ENCODE data around the gene SCUBE1. TPM values are rescaled to one million over a fixed set of nuclear protein-coding genes. Genes with fewer than 3 reads are reported as not detected.

SCUBE1 gene
- total and polyA plus RNA-seq, 2 experiments from 2014 or later, result 2.1 to 2.2 TPM

DNA sequence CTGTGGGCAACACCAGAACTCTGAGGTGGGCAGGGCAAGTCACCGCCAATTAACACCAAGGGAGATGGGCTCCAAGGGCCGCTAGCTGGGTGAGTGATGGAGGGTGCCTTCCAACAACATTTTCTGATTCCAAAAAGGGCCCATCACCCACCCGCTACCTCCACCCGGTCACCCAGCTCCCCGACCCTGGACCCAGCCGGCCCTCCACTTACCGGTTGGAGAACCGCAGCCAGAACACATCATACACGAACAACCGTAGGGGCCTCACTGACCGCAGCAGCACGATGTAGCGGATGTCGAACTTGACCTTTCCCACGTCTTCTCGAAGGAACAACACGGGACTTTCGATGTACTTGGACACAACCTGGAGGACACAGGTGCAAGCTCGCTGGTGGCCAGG lies 171.0 kb downstream of the SCUBE1 start:
- Histone ChIP-seq H3K79me2 (no peaks in the 10 kb centered on the region), H3K9me3 (ENCODE audit: low read depth) (no peaks in the 10 kb centered on the region), H3K4me3 (no peak overlapping the region), H4K20me1 (ENCODE audit: insufficient read depth, poor library complexity, severe bottlenecking) (no peaks in the 10 kb centered on the region), H3K4me2 (no peak overlapping the region), H3K36me3 (replicated peaks; ENCODE audit: insufficient read depth, low read depth) (no peaks in the 10 kb centered on the region), H3K27me3 (no peaks in the 10 kb centered on the region), H3K4me1 (ENCODE audit: insufficient read depth) (no peaks in the 10 kb centered on the region), H2AFZ (no peak overlapping the region), H3K27ac (no peak overlapping the region), H3K9me2 (replicated peaks; ENCODE audit: insufficient read depth) (no peaks in the 10 kb centered on the region)
- DNase-seq (ENCODE audit: low spot score), result no peak
- 94% methylated on average over 19 of the region's 19 CpGs for WGBS (ENCODE audit: low lambda C conversion rate, missing lambda C conversion rate)
- TF ChIP-seq EZH2 (IDR thresholded peaks at IDR 0.05; ENCODE audit: borderline replicate concordance) (no peak), EZH2phosphoT487 (IDR thresholded peaks at IDR 0.05; ENCODE audit: low read depth, severe bottlenecking, unreplicated experiment) (no peak)
- TF ChIP-seq, protein P1, sequence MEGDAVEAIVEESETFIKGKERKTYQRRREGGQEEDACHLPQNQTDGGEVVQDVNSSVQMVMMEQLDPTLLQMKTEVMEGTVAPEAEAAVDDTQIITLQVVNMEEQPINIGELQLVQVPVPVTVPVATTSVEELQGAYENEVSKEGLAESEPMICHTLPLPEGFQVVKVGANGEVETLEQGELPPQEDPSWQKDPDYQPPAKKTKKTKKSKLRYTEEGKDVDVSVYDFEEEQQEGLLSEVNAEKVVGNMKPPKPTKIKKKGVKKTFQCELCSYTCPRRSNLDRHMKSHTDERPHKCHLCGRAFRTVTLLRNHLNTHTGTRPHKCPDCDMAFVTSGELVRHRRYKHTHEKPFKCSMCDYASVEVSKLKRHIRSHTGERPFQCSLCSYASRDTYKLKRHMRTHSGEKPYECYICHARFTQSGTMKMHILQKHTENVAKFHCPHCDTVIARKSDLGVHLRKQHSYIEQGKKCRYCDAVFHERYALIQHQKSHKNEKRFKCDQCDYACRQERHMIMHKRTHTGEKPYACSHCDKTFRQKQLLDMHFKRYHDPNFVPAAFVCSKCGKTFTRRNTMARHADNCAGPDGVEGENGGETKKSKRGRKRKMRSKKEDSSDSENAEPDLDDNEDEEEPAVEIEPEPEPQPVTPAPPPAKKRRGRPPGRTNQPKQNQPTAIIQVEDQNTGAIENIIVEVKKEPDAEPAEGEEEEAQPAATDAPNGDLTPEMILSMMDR (IDR thresholded peaks at IDR 0.05; ENCODE audit: poor library complexity), result no peak

DNA sequence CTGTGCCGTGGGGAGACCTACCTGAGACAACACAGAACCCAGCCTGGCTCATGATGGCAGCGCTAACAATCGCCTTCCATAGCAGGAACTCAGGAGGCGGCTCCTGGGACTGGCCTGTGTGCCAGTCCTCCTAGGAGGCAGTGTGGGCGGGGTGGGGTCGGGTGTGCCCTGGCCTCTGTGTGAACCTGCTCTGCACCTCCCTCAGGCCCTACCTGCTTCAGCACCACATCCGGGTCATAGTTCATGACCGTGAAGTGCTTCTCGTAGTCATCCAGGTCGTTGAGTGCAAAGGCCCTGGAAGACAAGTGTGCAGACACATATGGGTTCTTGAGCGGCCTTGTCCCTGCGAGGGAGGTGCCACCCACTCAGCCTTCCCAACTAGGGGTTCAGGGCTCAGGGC lies 171.6 kb downstream of the SCUBE1 start:
- Histone ChIP-seq H3K4me1 (ENCODE audit: insufficient read depth) (no peaks in the 10 kb centered on the region), H3K36me3 (replicated peaks; ENCODE audit: insufficient read depth, low read depth) (no peaks in the 10 kb centered on the region), H3K27ac (no peak overlapping the region), H3K9me3 (ENCODE audit: low read depth) (no peaks in the 10 kb centered on the region), H4K20me1 (ENCODE audit: insufficient read depth, poor library complexity, severe bottlenecking) (no peaks in the 10 kb centered on the region), H2AFZ (no peak overlapping the region), H3K4me3 (no peak overlapping the region), H3K79me2 (no peaks in the 10 kb centered on the region), H3K9me2 (replicated peaks; ENCODE audit: insufficient read depth) (no peaks in the 10 kb centered on the region), H3K4me2 (no peak overlapping the region), H3K27me3 (no peaks in the 10 kb centered on the region)
- 91% methylated on average over 12 of the region's 12 CpGs for WGBS (ENCODE audit: low lambda C conversion rate, missing lambda C conversion rate)
- DNase-seq (ENCODE audit: low spot score), result no peak
- no peak for TF ChIP-seq EZH2phosphoT487 (IDR thresholded peaks at IDR 0.05; ENCODE audit: low read depth, severe bottlenecking, unreplicated experiment)
- no peak for TF ChIP-seq EZH2 (IDR thresholded peaks at IDR 0.05; ENCODE audit: borderline replicate concordance)
- TF ChIP-seq, protein P1 (IDR thresholded peaks at IDR 0.05; ENCODE audit: poor library complexity), result no peak

DNA sequence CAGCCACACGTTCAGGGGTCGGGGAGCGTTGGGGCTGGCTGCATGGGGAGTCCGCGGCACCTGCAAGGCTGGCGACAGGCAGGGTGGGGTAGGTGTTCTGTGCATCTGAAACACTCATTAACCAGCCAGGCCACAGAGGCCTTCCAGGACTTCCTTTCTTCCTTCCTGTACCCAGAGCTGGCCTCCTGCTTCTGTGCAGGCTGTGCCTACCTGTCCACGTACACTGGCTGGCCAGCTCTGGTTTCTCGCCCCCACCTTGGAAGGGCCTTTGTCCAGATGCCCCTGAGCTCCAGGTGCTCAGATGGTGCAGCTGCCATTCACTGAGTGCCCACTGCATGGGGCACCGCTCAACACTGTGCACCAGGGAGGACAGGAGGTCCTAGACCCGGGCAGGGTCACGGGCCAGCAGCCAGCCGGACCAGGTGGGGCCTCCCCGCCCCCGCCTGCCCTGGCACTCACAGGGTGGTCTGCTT lies 172.1 kb downstream of the SCUBE1 start:
- WGBS (ENCODE audit: low lambda C conversion rate, missing lambda C conversion rate), result 90% methylated on average over 14 of the region's 14 CpGs
- Histone ChIP-seq H3K79me2 (no peaks in the 10 kb centered on the region), H3K27me3 (no peaks in the 10 kb centered on the region), H3K4me2 (no peak overlapping the region), H3K36me3 (replicated peaks; ENCODE audit: insufficient read depth, low read depth) (no peaks in the 10 kb centered on the region), H3K4me1 (ENCODE audit: insufficient read depth) (no peaks in the 10 kb centered on the region), H3K27ac (no peak overlapping the region), H2AFZ (no peak overlapping the region), H3K4me3 (no peak overlapping the region), H3K9me2 (replicated peaks; ENCODE audit: insufficient read depth) (no peaks in the 10 kb centered on the region), H3K9me3 (ENCODE audit: low read depth) (no peaks in the 10 kb centered on the region), H4K20me1 (ENCODE audit: insufficient read depth, poor library complexity, severe bottlenecking) (no peaks in the 10 kb centered on the region)
- TF ChIP-seq EZH2 (IDR thresholded peaks at IDR 0.05; ENCODE audit: borderline replicate concordance) (no peak), EZH2phosphoT487 (IDR thresholded peaks at IDR 0.05; ENCODE audit: low read depth, severe bottlenecking, unreplicated experiment) (no peak)
- TF ChIP-seq, protein P1 (IDR thresholded peaks at IDR 0.05; ENCODE audit: poor library complexity), result no peak
- DNase-seq (ENCODE audit: low spot score), result no peak

DNA sequence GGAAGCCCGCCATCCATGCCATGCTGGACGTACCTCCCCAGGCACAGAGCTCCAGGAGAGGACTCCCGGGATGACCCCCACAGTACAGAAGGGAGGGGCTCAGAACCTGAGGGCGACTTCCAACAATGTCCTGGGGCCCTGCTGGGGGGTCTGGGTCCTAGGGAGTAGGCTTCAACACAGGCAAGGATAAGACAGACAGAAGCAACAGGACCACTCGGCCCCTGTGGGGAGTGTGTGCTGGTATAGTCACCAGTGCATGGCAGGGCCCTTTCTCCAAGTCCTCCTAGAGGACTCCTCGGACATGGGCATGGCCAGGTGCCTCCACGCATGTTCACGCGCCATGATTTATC lies 173.1 kb downstream of the SCUBE1 start:
- Histone ChIP-seq H3K4me1 (ENCODE audit: insufficient read depth) (no peaks in the 10 kb centered on the region), H3K79me2 (no peaks in the 10 kb centered on the region), H4K20me1 (ENCODE audit: insufficient read depth, poor library complexity, severe bottlenecking) (no peaks in the 10 kb centered on the region), H3K4me3 (no peak overlapping the region), H3K4me2 (no peak overlapping the region), H3K27ac (no peak overlapping the region), H2AFZ (no peak overlapping the region), H3K9me2 (replicated peaks; ENCODE audit: insufficient read depth) (no peaks in the 10 kb centered on the region), H3K27me3 (no peaks in the 10 kb centered on the region), H3K36me3 (replicated peaks; ENCODE audit: insufficient read depth, low read depth) (no peaks in the 10 kb centered on the region), H3K9me3 (ENCODE audit: low read depth) (no peaks in the 10 kb centered on the region)
- 97% methylated on average over 9 of the region's 9 CpGs for WGBS (ENCODE audit: low lambda C conversion rate, missing lambda C conversion rate)
- no peak for TF ChIP-seq EZH2phosphoT487 (IDR thresholded peaks at IDR 0.05; ENCODE audit: low read depth, severe bottlenecking, unreplicated experiment)
- TF ChIP-seq, protein P1 (IDR thresholded peaks at IDR 0.05; ENCODE audit: poor library complexity), result no peak
- no peak for TF ChIP-seq EZH2 (IDR thresholded peaks at IDR 0.05; ENCODE audit: borderline replicate concordance)
- no peak for DNase-seq (ENCODE audit: low spot score)
